Heart left ventricle (tissue), 16 donors: ENCODE results near the gene RNF144B. TPM values are rescaled to one million over a fixed set of nuclear protein-coding genes. Genes with fewer than 3 reads are reported as not detected.

Experiments
- ATAC-seq, 4 donors: fragments of 200-7000 bp; cut with Tn5 transposase; one replicate each; pipeline ENCODE4 v1.9.1; 2020 to 2022; ENCODE audit warnings: moderate library complexity in 4 of 4, mild to moderate bottlenecking in 3 of 4, moderate number of reproducible peaks in 1 of 4
- DNase-seq, 5 donors: peaks; one replicate each; pipeline ENCODE4 v3.0.0-alpha.2; 2020
- H3K27ac ChIP-seq, 12 donors: fragments of 200-600 bp; sonication (generic) in 4 of 12; one replicate each; pipeline versions ENCODE4 v1.5.0 to v1.8.0; 2016 to 2022; ENCODE audit warnings: mild to moderate bottlenecking in 2 of 12
- H3K27me3 ChIP-seq, 9 donors: fragments of 200-600 bp; sonication (generic) in 2 of 9; one replicate each; pipeline versions ENCODE4 v1.5.1 to v1.8.0; 2016 to 2022; ENCODE audit warnings: mild to moderate bottlenecking in 3 of 9
- H3K36me3 ChIP-seq, 9 donors: fragments of 200-600 bp; sonication (generic) in 2 of 9; one replicate each; pipeline versions ENCODE4 v1.5.0 to v1.8.0; 2018 to 2022; ENCODE audit warnings: mild to moderate bottlenecking in 2 of 9
- H3K4me1 ChIP-seq, 12 donors: fragments of 200-600 bp; sonication (generic) in 4 of 12; one replicate each; pipeline versions ENCODE4 v1.5.0 to v1.8.0; 2016 to 2022; ENCODE audit warnings: mild to moderate bottlenecking in 3 of 12
- H3K4me3 ChIP-seq, 12 donors: fragments of 200-600 bp; sonication (generic) in 4 of 12; one replicate each; pipeline versions ENCODE4 v1.5.0 to v1.8.0; 2017 to 2022; ENCODE audit warnings: mild to moderate bottlenecking in 9 of 12, moderate library complexity in 4 of 12
- H3K9me3 ChIP-seq, 12 donors: fragments of 200-600 bp; sonication (generic) in 4 of 12; one replicate each; pipeline versions ENCODE4 v1.5.0 to v1.8.0; 2016 to 2022; ENCODE audit warnings: mild to moderate bottlenecking in 1 of 12
- CTCF ChIP-seq, 12 donors: fragments of 200-600 bp; sonication (generic) in 4 of 12; IDR thresholded peaks; one replicate each; pipeline versions ENCODE4 v1.5.0 to v1.8.0; 2018 to 2022; ENCODE audit warnings: antibody characterized with exemption in 12 of 12, mild to moderate bottlenecking in 5 of 12
- POLR2A ChIP-seq, 2 donors: fragments of 450-650 bp; IDR thresholded peaks; one replicate each; pipeline ENCODE4 v1.6.1; 2017; ENCODE audit warnings: antibody characterized with exemption in 2 of 2, mild to moderate bottlenecking in 2 of 2, moderate library complexity in 2 of 2
- WGBS, 4 donors: extraction: QIAGEN DNeasy Blood & Tissue Kit in 2 of 4; methylation state at CpG; one replicate each; pipeline versions ENCODE4 v1.1.5 to v1.1.7; 2013 to 2018; 5-methylcytosine and 5-hydroxymethylcytosine counted together
- intact Hi-C, 10 donors: fragments of 100-400 bp; cut with DNase I; formaldehyde crosslinking; loops; one replicate each; pipeline versions ENCODE4 v1.11.1 to v1.14.2; 2022
- polyA plus RNA-seq, 2 donors: library from polyadenylated mRNA; stranded (reverse); fragments of 200-250 nt; gene quantifications; one replicate each; pipeline ENCODE4 v1.2.3, GENCODE V29; 2013
- total RNA-seq, 9 donors: library from RNA; depleted of rRNA in 2 of 9; stranded (reverse); fragments of >200 nt in 2 of 9; fragmentation: NEBNext Ultra II Directional in 3 of 9; extraction: Animal tissue kit (Norgen Biotek cat#: 25700) in 3 of 9; gene quantifications; one replicate each; pipeline versions ENCODE4 v1.1.0 to v1.2.4, GENCODE V29; 2016 to 2023
- donor health status: ischemic (EF 13 %, LVEDD 7.1; RV severe dilation, severe dysfunction).
- donor health status: healthy with polysubstance abuse.
- donor health status: DM: no; HTN: yes; CAD: no.
- donor health status: DM: no; HTN: no; CAD: no.
- donor health status: ischemic (EF 25% LVEDD 6.9; RV normal size, moderate dysfunction).
- donor health status: ischemic (EF 25% LVEDD 5.7; RV mildly dilated, moderate dysfunction).
- donor health status: healthy.
- donor health status: DM: yes; HTN: yes; CAD: no.
- donor health status: ischemic (EF 35%, LVEDD 5.7; RV mildly dilated, moderate dysfunction).
- donor health status: nonischemic (EF 11% LVEDD 7.7; RV severe dilation, severe dysfunction).
- donor health status: DM: yes; HTN: yes; CAD: no.
- donor health status: PGD.
- donor health status: ischemic (EF 29% LVEDD 5.4; RV normal size, mild dysfunction).
- donor health status: nonischemic (EF 23%, LVEDD 6.1; RV moderate dilation, normal function).

RNF144B gene
- total and polyA plus RNA-seq, 11 donors, result 6.1 to 20.7 (median 9.6) TPM

GRCh38 chr6:18485660-18486435 is 98.7 kb downstream of the RNF144B start:
- Histone ChIP-seq H3K4me1 (no peaks in the 10 kb centered on the region), H3K9me3 (no peaks in the 10 kb centered on the region), H3K4me3 (no peak overlapping the region), H3K27me3 (no peaks in the 10 kb centered on the region), H3K27ac (no peak overlapping the region), H3K36me3 (no peaks in the 10 kb centered on the region)
- ATAC-seq, result no peak
- TF ChIP-seq CTCF (IDR thresholded peaks at IDR 0.05), result no peak
- TF ChIP-seq POLR2A (IDR thresholded peaks at IDR 0.05), result no peak
- no peak for DNase-seq
- intact Hi-C loops, result no loop called here
- 50 to 80% (median 50%) methylated on average over 2 to 3 of the region's 3 CpGs for WGBS, 4 donors

- WGBS, 4 donors, result 77 to 88% (median 83%) methylated on average over 2 of the region's 2 CpGs
- Histone ChIP-seq H3K4me3 (no peak overlapping the region), H3K9me3 (no peaks in the 10 kb centered on the region), H3K36me3 (no peaks in the 10 kb centered on the region), H3K27ac (no peak overlapping the region), H3K27me3 (no peaks in the 10 kb centered on the region), H3K4me1 (no peaks in the 10 kb centered on the region)
- DNase-seq (no peak), ATAC-seq (no peak)
- TF ChIP-seq CTCF (IDR thresholded peaks at IDR 0.05), result no peak
- TF ChIP-seq POLR2A (IDR thresholded peaks at IDR 0.05), result no peak
- intact Hi-C loops, result no loop called here
These were observed 100.9 kb downstream of the RNF144B start for GRCh38 chr6:18488004-18488403.

GRCh38 chr6:18488526-18489270 is 101.5 kb downstream of the RNF144B start:
- no peak for DNase-seq
- no peak for ATAC-seq
- no peaks in the 10 kb centered on the region for H3K4me1 ChIP-seq
- H3K27me3 ChIP-seq, result no peaks in the 10 kb centered on the region
- H3K4me3 ChIP-seq, result no peak overlapping the region
- no peaks in the 10 kb centered on the region for H3K9me3 ChIP-seq
- TF ChIP-seq POLR2A (IDR thresholded peaks at IDR 0.05), result no peak
- TF ChIP-seq CTCF (IDR thresholded peaks at IDR 0.05), result no peak
- H3K27ac ChIP-seq, result no peak overlapping the region
- H3K36me3 ChIP-seq, result no peaks in the 10 kb centered on the region
- WGBS, 4 donors, result 81 to 87% (median 85%) methylated on average over 5 of the region's 5 CpGs
- intact Hi-C loops, result no loop called here

GRCh38 chr6:18489335-18489734 is 102.2 kb downstream of the RNF144B start:
- 85 to 95% (median 94%) methylated on average over 4 of the region's 4 CpGs for WGBS, 4 donors
- no peaks in the 10 kb centered on the region for H3K36me3 ChIP-seq

More at GRCh38 chr6:18489335-18489734, 102.2 kb downstream of the RNF144B start:
- H3K27ac ChIP-seq, result no peak overlapping the region
- TF ChIP-seq POLR2A (IDR thresholded peaks at IDR 0.05), result no peak
- no peak for TF ChIP-seq CTCF (IDR thresholded peaks at IDR 0.05)
- ATAC-seq, result no peak
- no peak overlapping the region for H3K4me3 ChIP-seq
- H3K27me3 ChIP-seq, result no peaks in the 10 kb centered on the region
- no peaks in the 10 kb centered on the region for H3K9me3 ChIP-seq
- no peaks in the 10 kb centered on the region for H3K4me1 ChIP-seq
- DNase-seq, result no peak
- intact Hi-C loops, result no loop called here
